GM18858 (cell line): ENCODE measurements around the gene CRIM1.
"Not testable (repeated sequence)": the region's sequence is repeated elsewhere in the genome, so short reads cannot be mapped to it uniquely, and the experiment has no call there.

Experiments
- ATAC-seq: cut with Tn5 transposase; IDR thresholded peaks from one replicate; pipeline ENCODE4 v1.9.1; 2021; ENCODE audit not compliant: unreplicated experiment

The CRIM1 gene, protein sequence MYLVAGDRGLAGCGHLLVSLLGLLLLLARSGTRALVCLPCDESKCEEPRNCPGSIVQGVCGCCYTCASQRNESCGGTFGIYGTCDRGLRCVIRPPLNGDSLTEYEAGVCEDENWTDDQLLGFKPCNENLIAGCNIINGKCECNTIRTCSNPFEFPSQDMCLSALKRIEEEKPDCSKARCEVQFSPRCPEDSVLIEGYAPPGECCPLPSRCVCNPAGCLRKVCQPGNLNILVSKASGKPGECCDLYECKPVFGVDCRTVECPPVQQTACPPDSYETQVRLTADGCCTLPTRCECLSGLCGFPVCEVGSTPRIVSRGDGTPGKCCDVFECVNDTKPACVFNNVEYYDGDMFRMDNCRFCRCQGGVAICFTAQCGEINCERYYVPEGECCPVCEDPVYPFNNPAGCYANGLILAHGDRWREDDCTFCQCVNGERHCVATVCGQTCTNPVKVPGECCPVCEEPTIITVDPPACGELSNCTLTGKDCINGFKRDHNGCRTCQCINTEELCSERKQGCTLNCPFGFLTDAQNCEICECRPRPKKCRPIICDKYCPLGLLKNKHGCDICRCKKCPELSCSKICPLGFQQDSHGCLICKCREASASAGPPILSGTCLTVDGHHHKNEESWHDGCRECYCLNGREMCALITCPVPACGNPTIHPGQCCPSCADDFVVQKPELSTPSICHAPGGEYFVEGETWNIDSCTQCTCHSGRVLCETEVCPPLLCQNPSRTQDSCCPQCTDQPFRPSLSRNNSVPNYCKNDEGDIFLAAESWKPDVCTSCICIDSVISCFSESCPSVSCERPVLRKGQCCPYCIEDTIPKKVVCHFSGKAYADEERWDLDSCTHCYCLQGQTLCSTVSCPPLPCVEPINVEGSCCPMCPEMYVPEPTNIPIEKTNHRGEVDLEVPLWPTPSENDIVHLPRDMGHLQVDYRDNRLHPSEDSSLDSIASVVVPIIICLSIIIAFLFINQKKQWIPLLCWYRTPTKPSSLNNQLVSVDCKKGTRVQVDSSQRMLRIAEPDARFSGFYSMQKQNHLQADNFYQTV

DNA sequence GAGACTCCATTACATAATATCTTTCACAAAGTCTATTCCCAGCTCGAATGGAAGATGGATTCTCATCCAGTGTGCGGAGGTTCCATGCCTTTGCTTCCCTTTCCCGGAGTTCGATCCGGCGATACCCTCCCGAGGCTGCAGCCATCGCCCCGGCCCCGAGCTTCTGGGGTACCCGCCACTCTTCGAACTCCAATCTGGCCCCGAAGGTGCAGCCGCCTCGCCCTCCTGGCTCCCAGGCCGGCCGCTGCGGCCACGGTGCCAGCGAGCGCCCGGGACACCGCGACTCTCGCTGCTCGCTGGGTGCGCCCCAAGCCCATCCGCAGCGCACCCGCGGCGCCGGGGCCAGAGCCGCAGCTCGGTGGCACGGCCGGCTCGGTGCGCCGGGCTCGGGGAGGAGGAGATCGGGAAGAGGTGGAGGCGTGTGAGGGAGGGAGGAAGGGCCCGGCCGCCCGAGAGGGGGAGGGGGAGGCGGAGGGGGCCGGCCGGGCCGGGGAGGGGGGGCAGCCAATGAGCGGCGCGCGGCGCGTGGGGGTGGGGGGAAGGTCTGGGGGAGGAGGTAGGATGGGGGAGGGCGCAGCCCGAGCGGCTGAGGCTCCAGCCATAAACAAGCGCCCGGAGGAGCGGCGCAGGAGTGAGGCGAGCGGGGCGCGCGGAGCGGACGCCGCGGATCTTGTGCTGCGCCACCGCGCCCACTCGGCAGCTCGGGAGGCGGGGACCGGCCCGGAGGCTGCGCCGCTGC, at the start of gene CRIM1:
Gene CRIM1, plus strand, starts transcription at position 628 of the 739 bp plus-strand sequence. CDS start 515 bp downstream, outside the sequence.
- ATAC-seq, result peak; percentile 29

DNA sequence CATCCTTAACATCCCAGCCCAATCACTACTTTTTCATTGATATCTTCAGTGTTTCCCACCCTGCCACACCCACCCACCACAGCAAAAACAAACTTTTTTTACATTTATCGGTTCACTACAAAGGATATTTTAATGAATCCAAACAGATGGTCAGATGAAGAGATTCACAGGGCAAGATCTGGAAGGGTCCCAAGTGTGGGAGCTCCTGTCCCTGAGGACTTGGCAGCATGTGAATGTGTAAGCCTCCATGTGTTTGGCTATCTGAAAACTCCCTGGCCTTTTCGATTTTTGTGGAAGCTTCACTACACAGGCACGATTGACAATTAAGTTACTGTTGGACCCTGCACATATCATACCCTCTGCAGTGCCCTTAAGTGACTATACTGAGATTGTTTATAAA, 48.1 kb upstream of the CRIM1 start:
- ATAC-seq, result no peak

DNA sequence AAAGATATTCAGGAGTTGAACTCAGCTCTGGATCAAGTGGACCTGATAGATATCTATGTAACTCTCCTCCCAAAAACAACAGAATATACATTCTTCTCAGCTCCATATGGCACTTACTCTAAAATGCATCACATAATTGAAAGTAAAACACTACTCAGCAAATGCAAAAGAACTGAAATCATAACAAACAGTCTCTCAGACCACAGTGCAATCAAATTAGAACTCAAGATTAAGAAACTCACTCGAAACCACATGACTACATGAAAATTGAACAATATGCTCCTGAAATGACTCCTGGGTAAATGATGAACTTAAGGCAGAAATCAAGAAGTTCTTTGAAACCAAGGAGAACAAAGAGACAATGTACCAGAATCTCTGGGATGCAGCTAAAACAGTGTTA, 45.1 kb upstream of the CRIM1 start:
- not testable (repeated sequence) for ATAC-seq

DNA sequence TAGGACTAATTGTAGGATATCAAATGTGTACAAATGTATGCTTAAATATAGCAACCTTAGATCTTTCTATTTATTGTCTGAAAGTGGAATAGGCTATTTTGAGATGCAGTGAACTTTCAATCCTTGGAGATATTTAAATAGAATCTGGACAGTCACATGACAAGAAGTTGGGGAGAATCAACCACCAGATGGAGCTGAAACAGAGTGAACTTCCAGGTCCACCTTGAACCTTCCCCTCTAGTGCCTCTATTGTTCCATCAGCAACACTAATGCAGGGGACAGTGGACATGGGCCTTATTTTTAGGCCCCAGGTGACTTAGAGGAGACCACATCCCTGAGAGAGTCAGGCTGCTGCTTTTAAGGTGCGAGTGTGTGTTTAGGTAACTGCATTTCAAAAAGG, 37.0 kb upstream of the CRIM1 start:
- no peak for ATAC-seq

DNA sequence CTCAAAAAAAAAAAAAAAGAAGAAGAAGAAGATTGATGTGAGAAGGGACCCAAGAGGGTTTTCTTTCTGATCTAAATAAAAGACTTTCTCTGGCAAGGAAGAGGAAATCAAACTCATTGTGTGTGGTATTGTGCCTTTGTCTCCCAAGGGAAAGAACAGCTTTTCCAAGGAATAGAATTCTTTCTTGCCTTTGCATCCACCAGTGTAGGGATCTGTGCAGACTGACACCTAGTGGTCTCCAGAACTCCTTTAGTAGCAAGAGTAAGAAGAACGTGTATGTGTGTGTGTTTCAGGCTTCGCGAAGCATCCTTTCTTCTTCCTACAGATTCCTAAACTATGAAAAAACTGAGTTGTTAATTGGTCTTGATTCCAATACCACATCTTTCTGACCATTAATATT, 33.5 kb upstream of the CRIM1 start:
- ATAC-seq, result no peak

- ATAC-seq, result no peak
Observed at GRCh38 chr2:36326286-36326685, 29.3 kb upstream of the CRIM1 start.

DNA sequence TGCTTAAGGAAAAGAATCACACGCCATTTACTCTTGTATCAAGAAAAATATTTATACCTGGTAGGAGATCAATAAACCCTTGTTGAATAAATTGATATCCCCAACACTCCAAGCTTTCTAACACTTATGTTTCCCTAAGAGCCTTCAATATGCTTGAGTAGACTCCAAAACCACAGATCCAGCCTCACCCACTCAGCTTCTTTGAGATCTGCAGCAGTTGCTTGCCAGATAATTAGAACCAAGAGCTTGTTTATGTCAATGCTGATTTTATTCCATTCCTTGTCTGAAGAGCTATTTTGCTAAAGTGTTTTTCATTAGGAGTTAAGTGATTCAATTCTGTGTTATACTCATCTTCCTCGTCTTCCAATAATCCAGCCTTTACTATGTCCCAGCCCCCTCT, 26.3 kb upstream of the CRIM1 start:
- ATAC-seq, result no peak

GRCh38 chr2:36329746-36330472, 25.7 kb upstream of the CRIM1 start:
- ATAC-seq, result no peak

- ATAC-seq, result no peak
Observed at GRCh38 chr2:36330473-36331395, 24.8 kb upstream of the CRIM1 start.

GRCh38 chr2:36333350-36334012, 22.1 kb upstream of the CRIM1 start:
- no peak for ATAC-seq

- no peak for ATAC-seq
Observed at GRCh38 chr2:36335597-36335996, 20.0 kb upstream of the CRIM1 start.

- ATAC-seq, result no peak
Observed at GRCh38 chr2:36336321-36336720, 19.3 kb upstream of the CRIM1 start.

GRCh38 chr2:36337354-36337753, 18.2 kb upstream of the CRIM1 start:
- ATAC-seq, result peak; percentile 85

GRCh38 chr2:36338124-36338826, 17.3 kb upstream of the CRIM1 start:
- no peak for ATAC-seq

- ATAC-seq, result no peak
Observed at GRCh38 chr2:36338827-36339145, 16.8 kb upstream of the CRIM1 start.

GRCh38 chr2:36339607-36340218, 15.9 kb upstream of the CRIM1 start:
- ATAC-seq, result no peak

DNA sequence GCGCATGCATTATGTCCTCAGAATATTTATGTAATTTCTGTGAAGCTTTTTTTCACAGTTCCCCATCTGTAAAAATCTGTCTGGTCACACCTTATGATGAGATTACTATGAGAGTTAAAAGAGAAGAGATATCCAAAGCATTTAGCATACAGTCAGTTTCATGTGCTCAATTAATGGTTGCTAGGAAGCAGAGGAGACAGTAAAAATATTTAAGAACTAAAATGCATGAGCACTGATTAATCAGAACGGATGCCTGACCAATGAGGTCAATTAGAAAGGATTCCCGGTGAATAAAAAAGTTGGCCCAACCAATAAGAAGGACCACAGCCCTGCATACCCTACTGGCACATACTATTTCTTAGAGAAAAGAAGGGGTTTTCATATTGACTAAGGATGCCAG, 12.0 kb upstream of the CRIM1 start:
- no peak for ATAC-seq

- ATAC-seq, result no peak
Observed at GRCh38 chr2:36348721-36349120, 6.9 kb upstream of the CRIM1 start.
